Measurements from ENCODE around the gene SRGAP2C. TPM values are rescaled to one million over a fixed set of nuclear protein-coding genes. Genes with fewer than 3 reads are reported as not detected.

The SRGAP2C gene
- total RNA-seq (2014; rRNA removed; shearing (Covaris generic)) = 17.7 and 17.8 TPM in 2 replicates

DNA sequence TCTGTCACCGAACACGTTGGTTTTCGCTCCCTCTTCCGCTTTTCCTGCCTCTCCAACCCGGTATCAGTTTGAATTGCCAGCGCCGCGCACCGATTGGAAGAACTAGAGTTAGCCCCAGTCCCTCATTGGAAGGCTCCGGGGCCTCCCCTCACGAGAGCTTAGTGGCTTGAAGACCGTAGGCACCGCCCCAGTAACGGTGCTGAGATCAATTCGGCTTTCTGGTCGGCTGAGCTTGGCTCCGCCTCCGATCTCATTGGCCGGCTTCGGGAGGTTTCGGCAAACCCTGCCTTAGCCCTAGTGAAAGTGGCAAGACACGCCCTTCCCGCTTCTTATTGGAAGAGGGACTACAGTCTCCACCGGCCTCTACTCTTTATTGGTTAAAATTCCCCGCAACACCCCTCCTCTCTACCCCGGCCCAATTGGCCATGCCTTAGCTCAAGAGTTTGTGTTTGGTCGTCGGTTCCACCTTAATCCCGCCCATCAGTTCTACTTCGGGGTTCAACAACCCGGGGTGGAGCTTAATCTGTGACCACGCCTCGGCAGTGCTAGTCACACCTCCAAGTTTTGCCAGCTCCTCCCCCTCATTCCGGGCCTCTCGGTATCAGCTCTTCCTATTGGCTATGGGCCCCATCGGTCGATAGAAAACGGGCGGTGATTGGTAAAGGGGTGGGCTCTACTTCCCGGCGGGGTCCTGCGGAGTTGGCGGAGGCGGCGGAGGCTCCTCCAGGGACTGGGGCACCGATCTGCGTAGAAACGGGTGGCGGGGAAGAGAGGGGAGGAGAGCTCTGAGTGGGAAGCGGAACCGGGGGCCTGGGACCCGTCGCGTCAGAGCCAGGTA is at the start of gene SRGAP2C, which contains the start of gene FAM72B:
Gene SRGAP2C, plus strand, starts transcription at position 686 of the 838 bp plus-strand sequence. CDS start 2,472 bp downstream, outside the sequence.
Gene FAM72B, minus strand, starts transcription at position 51 of the 838 bp plus-strand sequence. CDS start 851 bp downstream, outside the sequence.

Small RNAs within 50 kb of the gene (small RNA-seq; reads per million reads assigned to genes)
- not detected for gene AC243994.1

Other genes with a start within 250 kb of the SRGAP2C start
- gene FAM72B, start 635 bp upstream of the SRGAP2C start, total RNA-seq (2014; rRNA removed; shearing (Covaris generic)) = 11.1 and 11.7 TPM in 2 replicates